Trophoblast cell (in vitro differentiated cells and primary cell): ENCODE results near the gene DNAH1.
"Not testable (repeated sequence)": the region's sequence is repeated elsewhere in the genome, so short reads cannot be mapped to it uniquely, and the experiment has no call there.

Experiments
- DNase-seq, 2 donors: peaks; one replicate each; pipeline ENCODE4 v3.0.0-alpha.2; 2016
- H2AFZ ChIP-seq: 2 replicates; pipeline ENCODE4 v1.6.1; 2013; ENCODE audit warnings: low read length, moderate library complexity, mild to moderate bottlenecking; ENCODE audit not compliant: insufficient read depth, poor library complexity
- H2AK5ac ChIP-seq: 2 replicates; pipeline ENCODE4 v1.6.1; 2013; ENCODE audit warnings: mild to moderate bottlenecking, low read length
- H2BK120ac ChIP-seq: 2 replicates; pipeline ENCODE4 v1.6.1; 2013; ENCODE audit warnings: low read length, mild to moderate bottlenecking, moderate library complexity; ENCODE audit not compliant: insufficient read depth, poor library complexity
- H2BK12ac ChIP-seq: 2 replicates; pipeline ENCODE4 v1.6.1; 2013; ENCODE audit warnings: mild to moderate bottlenecking, low read length, moderate library complexity
- H2BK5ac ChIP-seq: 2 replicates; pipeline ENCODE4 v1.6.1; 2013; ENCODE audit warnings: low read length, low read depth, moderate library complexity, mild to moderate bottlenecking; ENCODE audit not compliant: poor library complexity
- H3K14ac ChIP-seq: 2 replicates; pipeline ENCODE4 v1.6.1; 2013; ENCODE audit warnings: mild to moderate bottlenecking, low read length
- H3K18ac ChIP-seq: 2 replicates; pipeline ENCODE4 v1.6.1; 2013; ENCODE audit warnings: mild to moderate bottlenecking, low read length
- H3K23ac ChIP-seq: 2 replicates; pipeline ENCODE4 v1.6.1; 2013; ENCODE audit warnings: low read length
- H3K27ac ChIP-seq: 2 replicates; pipeline ENCODE4 v1.5.1; 2013; ENCODE audit warnings: low read depth, mild to moderate bottlenecking, inconsistent platforms, low read length, moderate library complexity
- H3K27me3 ChIP-seq: 2 replicates; pipeline ENCODE4 v1.6.1; 2013; ENCODE audit warnings: inconsistent platforms, mild to moderate bottlenecking, low read length, moderate library complexity; ENCODE audit not compliant: insufficient read depth
- H3K36me3 ChIP-seq, 2 experiments: 1 replicate in 1 of 2; 2 replicates in 1 of 2; pipeline ENCODE4 v1.6.1; 2013; ENCODE audit warnings: low read length in 2 of 2, mild to moderate bottlenecking in 2 of 2, moderate library complexity in 1 of 2; ENCODE audit not compliant: insufficient read depth in 2 of 2, control insufficient read depth in 1 of 2
- H3K4ac ChIP-seq: 2 replicates; pipeline ENCODE4 v1.6.1; 2013; ENCODE audit warnings: low read depth, mild to moderate bottlenecking, low read length, moderate library complexity
- H3K4me1 ChIP-seq, 2 experiments: 1 replicate in 1 of 2; 2 replicates in 1 of 2; pipeline ENCODE4 v1.6.1; 2013; ENCODE audit warnings: low read length in 2 of 2, mild to moderate bottlenecking in 2 of 2, moderate library complexity in 1 of 2; ENCODE audit not compliant: insufficient read depth in 2 of 2, control insufficient read depth in 1 of 2
- H3K4me2 ChIP-seq: 2 replicates; pipeline ENCODE4 v1.6.1; 2013; ENCODE audit warnings: inconsistent platforms, mild to moderate bottlenecking, low read length, moderate library complexity
- H3K4me3 ChIP-seq: 2 replicates; pipeline ENCODE4 v1.5.1; 2013; ENCODE audit warnings: mild to moderate bottlenecking, low read depth, low read length, inconsistent platforms
- H3K79me1 ChIP-seq: one replicate; pipeline ENCODE4 v1.6.1; 2013; ENCODE audit warnings: low read length
- H3K79me2 ChIP-seq: 2 replicates; pipeline ENCODE4 v1.6.1; 2013; ENCODE audit warnings: low read length, mild to moderate bottlenecking; ENCODE audit not compliant: control insufficient read depth, insufficient read depth, poor library complexity
- H3K9ac ChIP-seq: 2 replicates; pipeline ENCODE4 v1.6.1; 2013; ENCODE audit warnings: mild to moderate bottlenecking, low read length
- H3K9me3 ChIP-seq: 2 replicates; pipeline ENCODE4 v1.6.1; 2013; ENCODE audit warnings: low read depth, mild to moderate bottlenecking, control low read depth, inconsistent platforms, low read length; ENCODE audit not compliant: insufficient read depth
- H4K12ac ChIP-seq: 2 replicates; pipeline ENCODE4 v1.6.1; 2013; ENCODE audit warnings: low read depth, mild to moderate bottlenecking, low read length, moderate library complexity
- H4K8ac ChIP-seq: 2 replicates; pipeline ENCODE4 v1.6.1; 2013; ENCODE audit warnings: low read depth, mild to moderate bottlenecking, low read length, moderate library complexity
- H4K91ac ChIP-seq: one replicate; pipeline ENCODE4 v1.6.1; 2013; ENCODE audit warnings: low read depth, mild to moderate bottlenecking, low read length, moderate library complexity
- WGBS: extraction: QIAGEN DNeasy Blood & Tissue Kit; methylation state at CpG from one replicate; pipeline ENCODE4 v1.1.7; 2013; ENCODE audit warnings: missing lambda C conversion rate; ENCODE audit not compliant: insufficient read length, insufficient coverage; ENCODE audit errors: extremely low coverage; 5-methylcytosine and 5-hydroxymethylcytosine counted together

Gene DNAH1

DNA sequence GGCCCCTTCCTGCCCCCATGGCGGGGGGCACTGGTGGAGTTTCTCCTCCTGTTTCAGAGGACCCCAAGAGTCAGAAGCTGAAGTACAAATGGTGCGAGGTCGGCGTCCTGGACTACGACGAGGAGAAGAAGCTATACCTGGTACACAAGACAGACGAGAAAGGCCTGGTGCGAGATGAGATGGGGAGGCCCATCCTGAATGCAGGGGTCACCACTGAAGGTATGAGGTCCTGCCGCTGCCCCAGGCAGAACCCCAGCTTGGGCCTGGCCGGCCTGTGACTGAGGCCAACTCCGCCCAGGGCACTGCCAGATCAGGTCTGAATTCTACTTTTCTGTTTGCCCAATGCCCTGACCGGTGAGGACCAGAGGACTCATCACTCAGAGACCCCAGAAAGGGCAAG lies 15.0 kb downstream of the DNAH1 start:
- Histone ChIP-seq H3K27me3 (no peaks in the 10 kb centered on the region), H3K79me2 (no peaks in the 10 kb centered on the region), H4K8ac (no peak overlapping the region), H4K91ac (no peak overlapping the region), H3K14ac (no peak overlapping the region), H3K4me1 (no peaks in the 10 kb centered on the region), H3K9ac (no peak overlapping the region), H2BK120ac (no peak overlapping the region), H3K4ac (no peak overlapping the region), H3K9me3 (peaks cover 3% of the 10 kb centered on the region), H2AFZ (no peak overlapping the region), H3K4me3 (no peak overlapping the region), H3K36me3 (no peaks in the 10 kb centered on the region), H3K18ac (no peak overlapping the region), H2AK5ac (no peak overlapping the region), H3K4me2 (no peak overlapping the region), H3K27ac (no peak overlapping the region), H2BK5ac (no peak overlapping the region), H3K23ac (no peak overlapping the region), H4K12ac (no peak overlapping the region), H3K79me1 (no peaks in the 10 kb centered on the region), H2BK12ac (no peak overlapping the region)
- DNase-seq = no peak
- no CpG with 5 or more reads among the region's 12 CpGs for WGBS

DNA sequence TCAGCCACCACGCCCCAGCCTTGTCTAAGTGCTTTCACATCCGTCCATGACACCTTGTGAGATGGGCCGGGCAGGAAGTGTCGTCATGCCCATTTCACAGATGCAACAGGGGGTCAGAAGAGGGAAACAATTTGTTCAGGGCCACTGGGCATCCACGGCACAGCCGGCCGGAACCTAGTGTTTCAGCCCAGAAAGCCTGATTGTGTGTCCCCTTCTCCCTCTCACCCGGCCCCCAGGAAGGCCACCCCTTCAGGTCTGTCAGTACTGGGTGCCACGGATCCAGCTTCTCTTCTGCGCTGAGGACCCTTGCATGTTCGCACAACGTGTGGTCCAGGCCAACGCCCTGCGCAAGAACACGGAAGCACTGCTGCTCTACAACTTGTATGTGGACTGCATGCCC lies 15.8 kb downstream of the DNAH1 start:
- H4K91ac ChIP-seq = no peak overlapping the region
- H3K4me2 ChIP-seq = no peak overlapping the region
- H3K9ac ChIP-seq = no peak overlapping the region
- H3K14ac ChIP-seq = no peak overlapping the region
- no peak overlapping the region for H4K12ac ChIP-seq
- no peaks in the 10 kb centered on the region for H3K36me3 ChIP-seq
- no peak overlapping the region for H2AFZ ChIP-seq
- H4K8ac ChIP-seq = no peak overlapping the region
- DNase-seq = no peak
- no peak overlapping the region for H3K23ac ChIP-seq
- H3K9me3 ChIP-seq = peaks cover 2% of the 10 kb centered on the region
- H3K27ac ChIP-seq = no peak overlapping the region
- H3K27me3 ChIP-seq = no peaks in the 10 kb centered on the region
- no peak overlapping the region for H3K18ac ChIP-seq
- H3K4ac ChIP-seq = no peak overlapping the region
- H3K4me3 ChIP-seq = no peak overlapping the region
- H2BK12ac ChIP-seq = no peak overlapping the region
- no peak overlapping the region for H2BK120ac ChIP-seq
- no peaks in the 10 kb centered on the region for H3K79me2 ChIP-seq
- no peak overlapping the region for H2AK5ac ChIP-seq
- H3K4me1 ChIP-seq = no peaks in the 10 kb centered on the region
- no peak overlapping the region for H2BK5ac ChIP-seq
- WGBS = no CpG with 5 or more reads among the region's 15 CpGs
- no peaks in the 10 kb centered on the region for H3K79me1 ChIP-seq

DNA sequence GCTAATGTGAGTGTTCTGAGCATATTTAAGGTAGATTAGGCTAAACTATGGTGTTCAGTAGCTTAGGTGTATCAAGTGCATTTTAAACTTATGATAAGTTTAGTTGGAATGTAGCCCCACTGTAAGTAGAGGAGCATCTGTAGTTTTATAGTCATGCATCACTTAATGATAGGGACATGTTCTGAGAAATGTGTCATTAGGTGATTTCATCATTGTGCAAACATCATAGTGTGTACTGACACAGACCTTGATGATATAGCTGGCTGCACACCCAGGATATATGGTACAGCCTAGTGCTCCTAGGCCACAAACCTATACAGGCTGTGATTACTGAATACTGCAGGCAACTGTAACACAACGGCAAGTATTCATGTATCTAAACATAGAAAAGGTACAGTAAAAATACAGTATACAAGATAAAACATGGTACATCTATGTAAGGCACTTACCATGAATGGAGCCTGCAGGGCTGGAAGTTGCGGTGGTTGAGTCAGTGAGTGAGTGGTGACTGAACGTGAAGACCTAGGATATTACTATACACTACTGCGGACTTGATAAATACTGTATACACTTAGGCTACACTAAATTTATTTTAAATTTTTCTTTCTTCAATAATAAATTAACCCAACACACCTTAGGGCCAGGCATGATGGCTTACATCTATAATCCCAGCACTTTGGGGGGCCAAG lies 17.9 kb downstream of the DNAH1 start:
- Histone ChIP-seq H3K36me3 (no peaks in the 10 kb centered on the region), H3K4me3 (no peak overlapping the region), H2AFZ (no peak overlapping the region), H3K79me1 (no peaks in the 10 kb centered on the region), H3K27ac (no peak overlapping the region), H3K23ac (no peak overlapping the region), H3K9ac (no peak overlapping the region), H3K4me2 (no peak overlapping the region), H3K9me3 (peaks cover 2% of the 10 kb centered on the region), H2AK5ac (no peak overlapping the region), H2BK12ac (no peak overlapping the region), H3K14ac (no peak overlapping the region), H3K4ac (no peak overlapping the region), H3K4me1 (no peaks in the 10 kb centered on the region), H2BK5ac (no peak overlapping the region), H4K12ac (no peak overlapping the region), H4K8ac (no peak overlapping the region), H3K27me3 (no peaks in the 10 kb centered on the region), H3K79me2 (no peaks in the 10 kb centered on the region), H2BK120ac (no peak overlapping the region), H4K91ac (no peak overlapping the region), H3K18ac (no peak overlapping the region)
- WGBS = no CpG with 5 or more reads among the region's 4 CpGs
- DNase-seq = no peak

DNA sequence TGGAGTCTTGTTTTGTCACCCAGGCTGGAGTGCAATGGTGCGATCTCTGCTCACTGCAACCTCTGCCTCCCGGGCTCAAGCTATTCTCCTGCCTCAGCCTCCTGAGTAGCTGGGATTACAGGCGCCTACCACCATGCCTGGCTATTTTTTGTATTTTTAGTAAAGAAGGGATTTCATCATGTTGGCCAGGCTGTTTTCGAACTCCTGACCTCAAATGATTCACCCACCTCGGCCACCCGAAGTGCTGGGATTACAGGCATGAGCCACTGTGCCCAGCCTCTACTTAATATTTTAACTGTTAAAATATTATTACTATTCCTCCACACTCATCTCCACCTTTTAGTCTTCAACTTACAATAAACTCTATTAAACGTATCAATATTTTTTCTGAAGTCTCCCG lies 22.0 kb downstream of the DNAH1 start:
- not testable (repeated sequence) for H3K4me3 ChIP-seq, H3K27me3 ChIP-seq, H2AK5ac ChIP-seq, H3K9ac ChIP-seq, H4K8ac ChIP-seq, DNase-seq, H3K14ac ChIP-seq, H3K27ac ChIP-seq, H3K9me3 ChIP-seq, H3K79me1 ChIP-seq, H4K91ac ChIP-seq, H3K36me3 ChIP-seq, H2BK5ac ChIP-seq, H2AFZ ChIP-seq, H3K4me2 ChIP-seq, H3K4me1 ChIP-seq, H3K79me2 ChIP-seq, H3K18ac ChIP-seq, H3K4ac ChIP-seq, H4K12ac ChIP-seq, H2BK12ac ChIP-seq, H2BK120ac ChIP-seq, H3K23ac ChIP-seq
- WGBS = 100% methylated on average over 2 of the region's 8 CpGs
